GM19395 (cell line): ENCODE results near the gene COPB2.
A peak's percentile ranks its signal among the peaks of the same experiment; 100 is the strongest.

Experiments
- ATAC-seq: cut with Tn5 transposase; IDR thresholded peaks from one replicate; pipeline ENCODE4 v1.9.1; 2021; ENCODE audit warnings: mild to moderate bottlenecking, moderate library complexity; ENCODE audit not compliant: unreplicated experiment

COPB2 gene

GRCh38 chr3:139329364-139329850 lies 60.0 kb downstream of the COPB2 start:
- ATAC-seq: peak; percentile 97

DNA sequence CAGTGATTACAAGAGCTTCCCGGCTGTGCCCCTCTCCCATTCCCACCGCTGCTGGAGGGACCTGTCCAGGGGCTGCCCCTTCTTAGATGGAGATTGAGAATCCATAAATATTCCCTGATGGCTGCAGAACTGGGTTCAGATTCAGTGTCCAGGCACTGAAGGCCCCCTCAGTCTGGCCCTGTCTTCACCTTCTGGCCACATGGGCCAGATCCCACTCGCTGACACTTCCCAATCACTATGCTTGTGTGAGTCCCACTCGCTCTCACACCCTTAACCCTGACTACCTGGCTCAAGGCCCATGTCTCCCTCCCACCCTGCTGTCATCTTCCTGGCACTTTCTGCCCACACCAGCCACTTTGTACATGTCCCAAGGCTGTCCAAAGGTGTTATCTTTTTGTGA lies 61.1 kb downstream of the COPB2 start:
- no peak for ATAC-seq

GRCh38 chr3:139327861-139328260 lies 61.6 kb downstream of the COPB2 start:
- ATAC-seq: no peak

DNA sequence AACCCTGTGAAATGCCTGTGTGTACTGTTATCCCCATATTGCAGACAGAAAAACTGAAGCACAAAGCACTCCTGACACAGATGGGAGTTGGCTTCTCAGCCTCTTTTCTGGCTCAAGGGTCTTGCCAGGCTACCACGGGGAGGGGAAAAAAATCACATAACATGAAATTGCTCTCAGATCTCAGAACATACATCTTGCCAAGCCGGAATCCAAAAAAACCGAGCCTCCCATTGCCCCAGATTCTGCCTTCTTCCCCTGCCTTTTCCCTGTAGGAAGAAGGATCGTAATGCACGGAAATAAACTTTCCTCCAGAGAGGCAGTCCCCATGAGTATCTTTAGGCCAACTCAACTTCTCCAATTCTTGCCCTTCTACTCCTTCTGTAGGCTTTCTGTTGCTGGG lies 62.2 kb downstream of the COPB2 start:
- no peak for ATAC-seq

- no peak for ATAC-seq
Measured at GRCh38 chr3:139326707-139327106, 62.7 kb downstream of the COPB2 start.

GRCh38 chr3:139326131-139326530 lies 63.3 kb downstream of the COPB2 start:
- ATAC-seq: no peak

GRCh38 chr3:139325551-139325950 lies 63.9 kb downstream of the COPB2 start:
- no peak for ATAC-seq

DNA sequence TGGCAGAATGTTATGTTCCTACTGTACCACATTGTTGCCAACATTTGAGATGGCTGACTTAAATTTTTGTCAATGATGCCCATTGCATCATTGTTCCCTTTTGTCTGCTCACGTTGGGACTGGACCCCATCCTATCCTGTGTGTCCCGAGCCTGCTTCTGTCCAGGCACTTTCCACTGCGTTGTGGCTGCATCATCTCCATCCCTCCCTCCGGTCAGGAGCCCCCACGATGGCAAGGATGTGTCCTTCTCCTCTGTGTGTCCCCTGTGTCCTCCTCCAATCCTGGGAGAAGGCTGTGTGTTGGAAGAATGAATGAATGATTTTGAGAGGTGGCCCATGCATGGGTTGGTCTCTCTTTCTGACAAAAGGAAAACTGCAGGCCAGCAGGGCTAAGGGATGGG lies 65.0 kb downstream of the COPB2 start:
- no peak for ATAC-seq

DNA sequence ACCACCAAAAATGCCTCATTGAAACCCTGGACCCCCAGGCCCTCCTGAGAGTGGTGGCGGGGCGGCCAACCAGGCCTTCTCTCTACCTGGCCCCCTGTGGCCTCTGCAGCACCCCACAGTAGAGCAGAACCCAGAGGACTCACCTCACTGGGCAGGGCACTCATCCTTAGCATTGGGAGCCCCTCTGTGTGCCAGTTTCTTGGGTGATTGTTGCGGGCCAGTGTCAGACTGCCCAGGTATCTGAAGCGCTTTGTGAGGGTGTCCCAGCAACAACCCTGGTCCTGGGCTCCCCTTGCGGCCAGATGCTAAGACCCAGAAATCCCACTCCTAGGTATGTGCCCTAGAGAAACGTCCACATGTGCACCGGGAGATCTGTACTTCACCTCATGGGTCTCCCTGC lies 66.3 kb downstream of the COPB2 start:
- ATAC-seq: no peak

GRCh38 chr3:139322346-139322745 lies 67.1 kb downstream of the COPB2 start:
- ATAC-seq: no peak

DNA sequence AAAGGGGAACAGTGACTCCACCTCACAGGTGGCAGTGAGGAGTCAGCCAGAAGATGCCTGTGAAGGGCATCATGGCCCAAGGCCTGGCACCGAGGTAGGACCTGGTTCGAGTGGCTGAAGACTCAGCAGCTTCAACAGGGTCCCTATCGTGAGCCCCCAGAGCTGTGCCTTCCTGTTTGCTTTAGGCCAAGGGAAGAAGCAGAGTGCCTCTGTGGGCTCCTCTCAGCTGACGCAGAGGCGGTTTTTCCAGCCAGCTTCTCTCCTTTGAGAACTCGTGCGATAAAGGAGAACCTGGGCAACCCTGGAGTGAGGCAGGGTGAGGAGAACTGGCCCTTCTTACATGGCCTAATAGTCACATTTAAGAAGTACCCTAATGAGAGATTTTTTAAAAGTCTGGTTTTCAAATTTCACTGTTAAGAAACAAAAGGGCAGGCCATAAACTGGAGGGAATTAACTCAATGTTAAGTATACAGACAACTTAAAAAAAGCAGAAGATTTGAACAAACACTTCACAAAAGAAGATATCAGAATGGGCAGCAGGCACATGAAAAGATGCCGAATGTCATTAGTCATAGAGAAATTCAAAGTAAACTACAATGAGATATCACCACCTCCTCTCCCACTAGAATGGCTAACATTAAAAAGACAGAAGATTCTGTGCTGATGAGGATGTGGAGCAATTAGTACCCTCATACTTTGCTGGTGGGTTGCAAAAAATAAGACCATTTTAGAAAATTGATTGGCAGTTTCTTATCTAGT lies 68.7 kb downstream of the COPB2 start:
- ATAC-seq: no peak

DNA sequence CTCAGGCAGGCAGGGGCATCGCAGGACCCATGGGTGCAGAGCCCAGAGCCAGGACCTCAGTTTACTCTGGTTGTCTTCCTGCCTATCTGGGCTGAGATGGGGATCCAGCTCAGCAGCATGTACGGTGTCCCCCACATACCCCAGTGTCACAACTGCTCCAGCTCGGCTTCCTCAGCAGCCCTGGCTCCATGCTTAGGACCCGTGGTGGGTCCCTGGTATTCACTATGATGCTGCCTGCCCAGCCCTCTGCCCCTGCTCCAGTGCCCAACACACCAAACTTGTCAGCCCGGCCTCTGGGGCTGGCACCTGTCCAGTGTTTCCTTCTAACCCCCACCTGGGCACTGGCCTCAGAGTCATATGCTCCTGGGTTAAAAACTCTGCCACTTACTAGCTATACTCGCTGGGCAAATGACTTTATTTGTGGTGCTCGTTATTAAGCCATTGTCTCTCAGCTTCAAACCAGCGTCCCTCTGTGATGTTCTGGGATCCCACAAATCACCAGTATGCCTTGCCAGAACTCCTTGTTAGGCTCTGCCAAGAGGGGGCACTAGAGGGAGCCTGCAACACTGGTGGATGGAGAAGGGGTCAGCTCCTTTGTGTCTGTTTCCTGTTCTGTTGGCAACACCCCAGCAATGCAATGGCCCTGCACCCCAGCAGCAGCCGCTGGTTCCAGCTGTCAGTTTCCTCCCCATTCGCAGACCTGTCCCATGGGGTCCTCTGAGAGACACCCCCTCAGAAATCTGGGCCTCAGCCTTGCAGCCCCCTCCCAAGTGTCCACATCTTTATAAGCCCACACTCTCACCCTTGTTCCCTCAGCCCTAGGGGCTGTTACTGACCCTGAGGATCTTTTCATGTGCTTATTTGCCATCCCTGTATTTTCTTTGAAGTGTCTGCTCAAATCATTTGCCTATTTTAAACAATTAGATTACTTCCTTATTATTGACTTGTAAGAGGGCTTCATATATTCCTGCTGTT lies 69.7 kb downstream of the COPB2 start:
- no peak for ATAC-seq

- ATAC-seq: no peak
Measured at GRCh38 chr3:139318826-139319225, 70.6 kb downstream of the COPB2 start.

DNA sequence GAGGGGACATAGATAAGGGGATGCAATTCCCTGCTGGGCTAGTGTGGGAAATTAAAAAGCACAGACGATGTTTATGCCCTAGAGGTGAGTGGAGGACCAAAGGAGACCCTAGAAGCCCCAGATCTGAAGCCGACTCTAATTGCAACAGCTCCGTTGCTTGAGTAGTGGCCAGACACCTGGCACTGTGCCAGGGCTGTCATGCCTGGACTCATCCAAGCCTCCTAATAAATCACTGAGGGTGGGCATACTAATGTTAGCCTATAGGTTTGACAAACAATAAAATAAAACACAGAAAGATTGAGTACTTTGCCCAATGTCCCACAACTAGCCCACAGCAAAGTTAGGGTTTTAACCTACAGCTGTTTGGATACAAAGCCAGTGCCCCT lies 71.0 kb downstream of the COPB2 start:
- no peak for ATAC-seq

DNA sequence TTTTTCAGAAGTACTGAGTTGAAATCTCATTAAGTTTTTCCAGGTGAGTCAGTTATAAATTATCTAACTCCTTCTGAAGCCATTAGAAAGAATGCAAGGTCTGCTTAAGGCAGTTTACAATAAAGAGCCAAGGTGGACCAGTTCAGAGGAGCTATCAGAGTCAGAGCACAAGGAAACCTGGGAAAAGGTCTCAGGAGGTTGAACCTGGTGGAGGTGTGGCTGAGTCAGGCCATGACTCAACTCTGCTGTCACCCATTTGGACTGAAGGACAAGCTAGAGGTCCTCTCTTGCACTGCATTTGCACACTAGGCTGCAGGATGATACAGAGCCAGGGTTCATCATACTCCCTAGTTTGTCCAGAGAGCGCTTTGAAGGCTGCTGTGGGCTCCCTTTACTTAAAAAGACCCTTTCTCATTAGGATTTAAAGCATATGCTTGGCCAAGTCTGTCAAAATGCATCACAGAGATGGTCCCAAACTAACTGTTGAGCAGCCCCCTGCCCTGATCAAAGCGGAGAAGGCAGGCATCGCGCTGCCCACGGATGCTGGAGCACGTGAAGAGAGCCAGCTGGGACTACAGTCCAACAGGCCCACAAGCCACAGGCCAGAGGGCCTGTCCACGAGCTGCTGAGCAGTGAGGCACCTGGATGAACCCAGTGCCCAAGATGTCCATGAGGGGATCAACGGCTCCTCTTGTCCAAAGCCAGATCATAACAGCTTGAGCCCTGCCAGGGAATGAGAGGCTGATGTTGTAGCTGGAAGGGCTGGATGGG lies 71.6 kb downstream of the COPB2 start:
- ATAC-seq: no peak

- ATAC-seq: no peak
Measured at GRCh38 chr3:139317215-139317614, 72.2 kb downstream of the COPB2 start.

DNA sequence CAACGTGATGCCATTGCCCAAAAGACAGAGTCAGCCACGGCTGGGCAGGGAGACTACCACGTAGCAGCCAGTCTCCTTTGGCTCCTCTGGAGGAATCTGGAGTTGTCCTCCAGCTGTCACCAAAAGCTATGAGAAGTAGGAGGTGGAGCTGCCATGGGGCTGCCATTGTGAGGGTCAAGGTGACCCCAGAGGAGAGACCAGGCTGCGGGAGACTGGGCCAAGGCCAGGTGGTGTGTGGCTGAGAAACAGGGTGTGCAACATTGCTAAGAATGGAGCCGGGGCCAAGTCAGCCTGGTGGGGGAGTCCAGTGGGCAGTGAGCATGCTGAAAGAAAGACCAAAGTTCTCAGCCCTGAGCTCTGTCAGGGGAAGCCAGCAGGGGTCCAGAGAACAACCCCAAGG lies 75.5 kb downstream of the COPB2 start:
- no peak for ATAC-seq

DNA sequence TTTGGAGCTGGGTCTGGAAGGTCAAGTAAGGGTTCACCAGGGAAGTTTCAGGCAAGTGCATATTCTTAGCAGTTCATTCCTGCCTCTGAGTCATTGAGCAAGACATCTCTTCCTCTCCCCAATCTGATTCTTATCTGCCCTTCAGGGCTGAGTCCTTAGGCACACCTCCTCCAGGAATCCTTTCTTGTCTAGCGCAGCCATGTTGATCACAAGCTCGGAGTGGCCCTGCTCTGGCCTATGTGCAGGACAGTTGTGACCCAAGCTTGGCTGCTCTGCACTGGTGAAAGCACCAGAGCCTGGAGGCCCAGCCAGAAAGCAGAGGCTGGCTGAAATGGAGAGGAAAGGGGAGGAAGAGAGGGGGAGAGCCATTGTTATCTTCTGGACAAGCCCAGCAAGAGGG lies 76.5 kb downstream of the COPB2 start:
- ATAC-seq: no peak

- ATAC-seq: no peak
Measured at GRCh38 chr3:139312416-139312815, 77.0 kb downstream of the COPB2 start.

DNA sequence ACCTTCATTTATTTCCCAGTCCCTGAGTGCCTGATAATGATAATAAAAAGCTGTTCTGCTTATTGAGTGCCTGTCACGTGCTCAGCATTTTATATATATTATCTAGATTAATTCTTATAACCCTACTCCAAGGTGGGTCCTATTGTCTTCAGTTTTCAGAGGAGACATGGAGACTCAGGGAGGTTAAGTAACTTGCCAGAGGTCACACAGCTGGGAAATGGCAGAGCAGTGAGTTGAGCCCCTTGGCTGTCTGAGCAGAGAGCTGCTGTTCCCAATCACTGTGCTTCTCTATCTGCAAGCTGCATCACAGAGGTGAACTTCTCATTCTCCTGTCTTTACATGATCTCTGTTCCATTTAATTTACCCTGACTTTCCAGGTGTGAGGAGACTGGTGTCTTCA lies 77.9 kb downstream of the COPB2 start:
- no peak for ATAC-seq

DNA sequence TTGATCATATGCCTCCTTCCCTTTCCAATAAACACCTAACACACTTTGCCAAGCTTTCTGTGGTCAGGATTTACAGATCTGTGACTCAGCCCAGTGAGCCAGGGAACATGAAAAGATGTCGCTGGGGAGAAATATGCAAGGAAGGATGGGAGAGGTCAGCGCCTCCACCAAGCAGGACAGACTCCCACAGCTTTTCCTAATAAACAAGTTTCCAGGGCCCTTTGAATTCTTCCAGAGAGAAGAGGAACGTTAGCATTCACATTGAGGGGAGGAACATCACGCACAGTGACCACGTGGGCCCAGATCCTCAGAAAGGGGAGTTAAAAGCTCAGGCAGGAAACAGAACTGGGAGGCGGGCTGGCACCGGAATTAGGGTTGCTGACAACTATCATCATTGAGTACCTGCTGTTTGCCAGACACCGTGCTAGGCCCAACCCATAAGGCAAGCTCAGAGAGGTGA lies 78.9 kb downstream of the COPB2 start:
- ATAC-seq: no peak
